GM18867 (cell line): ENCODE data around the gene ZDHHC4.
"Not testable (repeated sequence)": the region's sequence is repeated elsewhere in the genome, so short reads cannot be mapped to it uniquely, and the experiment has no call there.

Source experiments
- ATAC-seq: cut with Tn5 transposase; IDR thresholded peaks from one replicate; pipeline ENCODE4 v1.9.1; 2021; ENCODE audit warnings: mild to moderate bottlenecking, moderate library complexity; ENCODE audit not compliant: unreplicated experiment

ZDHHC4 gene

DNA sequence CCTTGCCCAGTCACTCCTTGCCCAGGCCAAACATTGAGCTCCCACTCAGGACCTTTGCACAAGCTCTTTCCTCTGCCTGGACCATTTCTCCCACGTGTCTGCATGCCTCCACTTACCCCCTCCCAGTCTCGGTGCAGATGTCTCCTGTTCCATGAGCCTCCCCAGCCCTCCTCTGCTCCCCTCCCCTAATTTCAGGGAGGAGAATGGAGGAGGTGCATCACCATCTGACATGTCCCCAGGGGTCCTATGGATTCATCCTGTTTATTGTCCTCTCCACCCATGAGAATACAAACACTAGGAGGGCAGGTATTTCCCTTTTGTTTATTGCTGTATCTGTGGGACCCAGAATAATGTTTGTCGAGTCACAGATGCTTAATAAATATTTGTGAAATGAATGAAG lies 17.4 kb upstream of the ZDHHC4 start:
- no peak for ATAC-seq

DNA sequence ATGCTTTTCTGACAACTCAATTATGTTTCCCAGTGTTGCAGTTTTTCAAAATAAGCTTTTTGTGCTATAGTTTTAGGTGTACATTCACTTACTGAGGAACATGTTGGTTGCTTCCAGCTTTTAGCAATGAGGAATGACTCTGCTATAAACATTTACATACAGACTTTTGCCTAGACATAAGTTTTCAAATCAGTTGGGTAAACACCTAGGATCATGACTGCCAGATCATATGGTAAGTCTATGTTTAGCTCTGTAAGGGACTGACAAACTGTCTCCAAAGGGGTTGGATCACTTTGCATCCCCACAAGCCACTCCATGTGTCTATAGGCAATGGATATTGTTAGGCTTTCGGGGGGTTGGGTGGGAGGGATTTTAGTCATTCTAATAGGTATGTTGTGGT lies 15.1 kb upstream of the ZDHHC4 start:
- ATAC-seq, result no peak

DNA sequence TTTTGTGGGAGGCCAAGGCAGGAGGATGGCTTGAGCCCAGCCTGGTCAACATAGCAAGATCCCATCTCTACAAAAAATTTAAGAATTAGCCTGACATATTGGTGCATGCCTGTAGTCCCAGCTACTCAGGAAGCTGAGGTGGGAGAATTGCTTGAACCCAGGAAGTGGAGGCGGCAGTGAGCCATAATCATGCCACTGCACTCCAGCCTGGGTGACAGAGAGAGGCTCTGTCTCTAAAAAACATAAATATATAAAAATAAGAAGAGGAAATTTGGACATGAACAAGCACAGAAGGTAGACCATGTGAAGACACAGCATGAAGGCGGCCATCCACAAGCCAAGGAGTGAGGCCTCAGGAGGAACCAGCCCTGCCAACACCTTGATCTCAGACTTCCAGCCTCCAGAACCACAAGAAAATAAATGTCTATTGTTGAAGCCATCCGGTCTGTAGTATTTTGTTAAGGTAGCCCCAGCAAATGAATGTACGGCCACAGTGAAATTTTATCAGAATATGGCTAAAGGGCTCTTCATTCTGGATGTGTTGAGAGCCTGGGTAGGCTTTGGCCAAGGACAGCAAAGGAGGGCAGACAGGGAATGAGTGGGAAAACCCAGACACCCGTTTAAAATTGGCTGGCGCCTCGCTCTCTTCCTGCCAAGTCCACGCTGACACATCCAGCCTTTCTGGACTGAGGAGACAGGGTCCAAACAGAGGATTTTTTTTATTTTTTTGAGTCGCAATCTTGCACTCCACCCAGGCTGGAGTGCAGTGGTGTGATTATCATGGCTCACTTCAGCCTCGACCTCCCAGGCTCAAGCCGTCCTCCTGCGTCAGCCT lies 13.1 kb upstream of the ZDHHC4 start:
- no peak for ATAC-seq

DNA sequence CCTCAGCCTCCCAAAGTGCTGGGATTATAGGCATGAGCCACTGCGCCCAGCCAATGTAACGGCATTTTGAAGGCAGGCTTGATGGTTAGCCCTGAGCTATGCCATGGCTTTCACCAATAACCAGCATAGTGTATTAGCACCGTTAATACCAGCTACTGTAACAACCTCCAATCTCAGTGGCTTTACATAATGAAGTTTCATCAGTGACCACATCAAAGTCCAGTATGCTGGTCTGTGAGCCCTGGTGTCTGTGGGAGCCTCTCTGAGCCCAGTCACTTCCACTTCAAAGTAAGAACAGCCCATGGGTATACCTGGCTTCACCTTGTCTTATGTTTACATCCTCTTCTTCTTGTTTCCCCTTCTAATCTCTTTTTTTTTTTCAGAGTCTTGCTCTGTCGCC lies 11.6 kb upstream of the ZDHHC4 start:
- ATAC-seq, result no peak

DNA sequence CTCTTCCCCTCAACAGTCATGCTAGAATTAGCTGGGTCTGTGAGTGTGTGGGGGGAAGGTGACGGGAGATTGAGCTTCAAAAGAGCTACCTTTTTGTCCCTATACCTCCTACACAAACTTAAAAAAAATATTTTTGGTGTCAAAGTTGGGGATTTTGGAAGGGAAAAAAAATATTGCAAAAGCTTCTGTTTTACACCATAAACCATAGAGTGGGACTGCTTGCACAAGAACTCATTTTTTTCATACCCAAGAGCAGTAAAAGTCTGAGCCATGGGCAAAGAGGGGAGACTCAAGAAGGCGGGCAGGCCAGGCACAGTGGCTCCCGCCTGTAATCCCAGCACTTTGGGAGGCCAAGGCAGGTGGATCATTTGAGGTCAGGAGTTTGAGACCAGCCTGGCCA lies 9.4 kb upstream of the ZDHHC4 start:
- ATAC-seq, result no peak

DNA sequence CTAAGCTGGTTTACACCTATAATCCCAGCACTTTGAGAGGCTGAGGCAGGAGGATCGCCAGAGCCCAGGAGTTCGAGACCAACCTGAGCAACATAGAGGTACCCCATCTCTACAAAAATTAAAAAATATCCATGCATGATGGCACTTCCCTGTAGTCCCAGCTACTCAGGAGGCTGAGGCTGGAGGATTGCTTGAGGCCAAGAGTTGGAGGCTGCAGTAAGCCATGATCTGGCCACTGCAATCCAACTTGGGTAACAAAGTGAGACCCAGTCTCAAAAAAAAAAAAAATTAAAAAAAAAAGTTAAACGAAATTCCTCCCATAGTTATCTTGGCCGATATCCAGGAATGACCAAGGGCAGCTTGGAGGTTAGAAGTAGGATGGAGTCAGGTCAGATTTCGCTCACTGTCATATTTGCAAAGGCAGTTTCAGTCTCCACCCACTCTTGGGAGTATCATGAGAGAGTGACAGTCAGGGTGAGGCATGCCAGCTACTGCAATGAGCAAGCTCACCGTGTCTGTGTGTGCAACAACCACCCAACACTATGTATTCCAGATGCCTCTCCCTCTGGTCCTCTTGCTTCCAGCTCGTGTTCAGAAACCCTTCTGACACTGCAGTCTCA lies 6.0 kb upstream of the ZDHHC4 start:
- ATAC-seq, result peak; percentile 47

DNA sequence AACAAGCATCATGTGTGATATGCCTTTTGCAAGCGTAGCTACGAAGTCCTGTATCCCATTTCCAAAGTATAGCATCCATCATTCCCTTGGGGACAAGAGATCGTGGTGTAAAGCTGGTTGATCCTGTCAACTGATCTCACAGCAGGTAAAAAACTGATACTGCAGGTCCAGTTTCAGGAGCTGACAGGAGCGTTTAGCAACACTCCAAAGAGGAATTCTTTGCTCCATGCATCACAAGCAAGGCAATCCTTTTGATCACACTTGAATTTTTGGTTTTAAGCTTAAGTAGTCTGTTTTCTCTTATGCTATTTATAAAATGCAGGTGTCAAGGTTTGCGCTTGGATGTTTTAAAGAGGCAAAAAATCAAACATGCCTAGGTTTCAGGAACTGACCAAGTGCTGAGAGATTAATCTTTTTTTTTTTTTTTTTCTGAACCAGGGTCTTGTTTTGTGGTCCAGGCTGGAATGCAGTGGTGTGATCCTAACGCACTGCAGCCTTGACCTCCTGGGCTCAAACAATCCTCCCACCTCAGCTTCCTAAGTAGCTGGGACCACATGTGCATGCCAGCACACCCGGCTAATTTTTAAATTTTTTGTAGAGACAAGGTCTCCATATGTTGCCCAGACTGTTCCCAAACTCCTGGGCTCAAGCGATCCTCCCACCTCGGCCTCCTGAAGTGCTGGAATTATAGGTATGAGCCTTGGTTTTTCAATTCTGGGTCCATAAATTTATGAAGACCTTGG lies 1.8 kb upstream of the ZDHHC4 start:
- no peak for ATAC-seq

DNA sequence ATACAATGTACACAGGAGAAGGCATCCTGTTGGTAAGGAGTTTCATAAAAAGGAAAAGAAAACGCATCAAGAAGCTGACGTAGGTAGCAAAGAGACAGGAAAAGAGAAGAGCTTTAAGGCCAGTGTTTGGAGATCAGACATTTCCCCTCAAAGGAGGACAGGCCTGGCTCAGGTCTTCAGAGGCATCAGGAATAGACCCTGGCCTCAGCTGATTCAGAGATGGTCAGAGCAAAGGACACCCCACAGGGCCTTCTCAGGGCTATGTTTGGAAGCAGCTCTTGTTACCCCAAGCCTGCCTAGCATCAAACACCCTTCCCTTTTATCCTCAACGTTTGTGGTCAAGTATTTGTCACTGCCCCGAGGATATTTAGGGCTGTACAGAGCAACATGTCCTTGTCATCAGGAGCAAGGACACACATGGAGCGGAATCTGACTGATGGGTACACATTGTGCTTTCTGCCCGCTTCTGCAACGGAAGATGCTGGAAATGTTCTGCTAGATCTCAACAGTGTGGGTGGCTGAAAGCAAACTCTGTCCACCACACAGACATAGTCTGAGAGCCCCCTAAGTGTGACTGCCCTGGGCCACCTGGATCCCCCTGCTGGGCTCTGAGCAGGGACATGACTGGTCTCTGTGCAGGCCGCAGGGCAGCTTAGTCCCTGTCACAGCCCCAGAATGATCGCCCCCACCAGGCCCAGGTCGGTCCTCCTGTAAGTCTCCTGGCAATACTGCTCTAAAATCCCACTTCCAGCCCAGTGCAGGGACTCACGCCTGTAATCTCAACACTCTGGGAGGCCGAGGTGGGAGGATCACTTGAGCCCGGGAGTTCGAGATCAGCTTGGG lies 1.0 kb upstream of the ZDHHC4 start:
- no peak for ATAC-seq

DNA sequence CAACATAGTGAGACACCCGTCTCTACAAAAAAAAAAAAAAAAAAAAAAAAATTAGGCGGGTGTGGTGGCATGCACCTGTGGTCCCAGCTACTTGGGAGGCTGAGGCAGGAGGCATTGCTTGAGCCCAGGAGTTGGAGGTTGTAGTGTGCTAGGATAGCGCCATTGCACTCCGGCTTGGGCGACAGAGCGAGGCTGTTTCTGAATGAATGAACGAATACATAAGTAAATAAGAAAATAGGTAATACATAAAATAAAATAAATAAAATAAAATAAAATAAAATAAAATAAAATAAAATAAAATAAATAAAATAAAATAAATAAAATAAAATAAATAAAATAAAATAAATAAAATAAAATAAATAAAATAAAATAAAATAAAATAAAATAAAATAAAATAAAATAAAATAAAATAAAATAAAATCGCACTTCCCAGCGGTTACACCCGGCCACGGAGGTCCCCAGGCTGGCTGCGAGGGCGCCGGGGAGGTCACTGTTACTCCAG lies 336 bp upstream of the ZDHHC4 start:
- not testable (repeated sequence) for ATAC-seq

DNA sequence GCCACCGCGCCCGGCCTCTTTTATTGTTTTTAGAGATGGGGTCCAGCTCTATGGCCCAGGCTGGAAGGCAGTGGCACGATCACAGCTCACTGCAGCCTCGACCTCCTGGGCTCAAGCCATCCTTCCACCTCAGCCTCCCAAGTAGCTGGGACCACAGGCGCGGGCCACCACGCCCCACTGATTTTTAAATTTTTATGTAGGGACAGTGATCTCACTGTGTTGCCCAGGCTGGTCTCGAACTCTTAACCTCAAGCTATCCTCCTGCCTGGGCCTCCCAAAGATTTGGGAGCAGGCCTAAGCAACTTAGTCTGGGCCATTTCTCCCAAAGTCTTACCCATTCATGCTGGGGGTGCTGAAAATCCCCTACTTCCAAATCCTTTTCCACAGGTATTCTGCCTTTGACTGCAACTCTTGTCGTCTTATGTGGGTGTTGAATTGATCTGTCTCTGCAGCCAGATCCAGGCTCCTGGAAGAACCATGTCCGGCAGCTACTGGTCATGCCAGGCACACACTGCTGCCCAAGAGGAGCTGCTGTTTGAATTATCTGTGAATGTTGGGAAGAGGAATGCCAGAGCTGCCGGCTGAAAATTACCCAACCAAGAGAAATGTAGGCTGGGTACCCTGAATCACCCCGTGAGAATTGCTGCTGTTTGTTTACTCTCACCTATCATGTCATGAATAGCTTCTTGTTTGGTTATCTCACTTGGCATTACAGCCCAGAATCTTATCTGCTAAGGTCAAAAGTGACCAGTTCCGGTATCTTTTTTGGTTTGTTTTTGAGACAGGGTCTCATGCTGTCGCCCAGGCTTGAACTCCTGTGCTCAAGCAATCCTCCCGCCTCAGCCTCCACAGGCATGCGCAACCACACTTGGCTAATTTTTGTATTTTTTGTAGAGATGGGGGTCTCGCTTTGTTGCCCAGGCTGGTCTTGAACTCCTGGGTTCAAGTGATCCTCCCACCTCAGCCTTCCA lies 1.1 kb downstream of the ZDHHC4 start:
- no peak for ATAC-seq

DNA sequence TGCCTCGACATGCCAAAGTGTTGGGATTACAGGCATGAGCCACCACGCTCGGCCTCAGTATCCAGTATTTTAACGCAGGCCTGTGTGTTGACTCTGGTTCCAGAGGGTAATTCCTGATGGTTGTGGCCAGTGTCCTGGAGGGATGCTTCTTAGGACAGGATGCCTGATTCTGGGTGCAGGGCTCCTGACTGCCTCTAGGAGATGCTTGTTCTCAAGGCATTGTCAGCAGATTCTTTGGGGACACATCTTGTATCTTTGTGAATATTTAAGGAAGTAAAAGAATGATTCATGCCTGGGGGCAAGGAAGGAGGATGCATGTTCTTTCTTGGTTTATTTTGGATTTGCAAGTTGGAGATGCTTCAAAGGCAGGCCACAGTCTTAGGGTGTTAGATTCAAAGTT lies 2.2 kb downstream of the ZDHHC4 start:
- no peak for ATAC-seq

DNA sequence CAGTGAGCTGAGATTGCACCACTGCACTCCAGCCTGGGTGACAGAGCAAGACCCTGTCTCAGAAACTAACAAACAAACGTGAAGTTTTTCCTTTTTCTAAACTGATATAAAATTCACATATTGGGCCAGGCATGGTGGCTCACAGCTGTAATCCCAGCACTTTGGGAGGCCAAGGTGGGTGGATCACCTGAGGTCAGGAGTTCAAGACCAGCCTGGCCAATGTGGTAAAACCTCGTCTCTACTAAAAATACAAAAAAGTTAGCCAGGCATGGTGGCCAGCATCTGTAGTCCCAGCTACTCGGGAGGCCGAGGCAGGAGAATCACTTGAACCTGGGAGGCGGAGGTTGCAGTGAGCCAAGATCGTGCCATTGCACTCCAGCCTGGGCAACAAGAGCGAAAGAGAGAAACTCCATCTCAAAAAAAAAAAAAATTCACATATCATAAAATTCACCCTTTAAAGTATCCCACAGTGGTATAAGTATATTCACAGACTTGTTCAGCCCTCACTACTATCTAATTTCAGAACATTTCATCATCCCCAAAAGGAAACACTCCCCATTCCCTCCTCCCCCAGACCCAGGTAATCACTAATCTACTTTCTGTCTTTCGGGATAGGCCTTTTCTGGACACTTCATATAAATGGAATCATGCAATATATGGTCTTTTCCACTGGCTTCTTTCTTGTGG lies 8.6 kb downstream of the ZDHHC4 start:
- ATAC-seq, result not testable (repeated sequence)

DNA sequence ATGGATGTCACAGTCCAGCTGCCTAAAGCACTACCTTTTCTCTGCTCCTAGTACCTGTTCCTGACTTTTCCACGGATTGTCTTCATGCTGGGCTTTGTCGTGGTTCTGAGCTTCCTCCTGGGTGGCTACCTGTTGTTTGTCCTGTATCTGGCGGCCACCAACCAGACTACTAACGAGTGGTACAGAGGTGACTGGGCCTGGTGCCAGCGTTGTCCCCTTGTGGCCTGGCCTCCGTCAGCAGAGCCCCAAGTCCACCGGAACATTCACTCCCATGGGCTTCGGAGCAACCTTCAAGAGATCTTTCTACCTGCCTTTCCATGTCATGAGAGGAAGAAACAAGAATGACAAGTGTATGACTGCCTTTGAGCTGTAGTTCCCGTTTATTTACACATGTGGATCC lies 11.3 kb downstream of the ZDHHC4 start:
- no peak for ATAC-seq

DNA sequence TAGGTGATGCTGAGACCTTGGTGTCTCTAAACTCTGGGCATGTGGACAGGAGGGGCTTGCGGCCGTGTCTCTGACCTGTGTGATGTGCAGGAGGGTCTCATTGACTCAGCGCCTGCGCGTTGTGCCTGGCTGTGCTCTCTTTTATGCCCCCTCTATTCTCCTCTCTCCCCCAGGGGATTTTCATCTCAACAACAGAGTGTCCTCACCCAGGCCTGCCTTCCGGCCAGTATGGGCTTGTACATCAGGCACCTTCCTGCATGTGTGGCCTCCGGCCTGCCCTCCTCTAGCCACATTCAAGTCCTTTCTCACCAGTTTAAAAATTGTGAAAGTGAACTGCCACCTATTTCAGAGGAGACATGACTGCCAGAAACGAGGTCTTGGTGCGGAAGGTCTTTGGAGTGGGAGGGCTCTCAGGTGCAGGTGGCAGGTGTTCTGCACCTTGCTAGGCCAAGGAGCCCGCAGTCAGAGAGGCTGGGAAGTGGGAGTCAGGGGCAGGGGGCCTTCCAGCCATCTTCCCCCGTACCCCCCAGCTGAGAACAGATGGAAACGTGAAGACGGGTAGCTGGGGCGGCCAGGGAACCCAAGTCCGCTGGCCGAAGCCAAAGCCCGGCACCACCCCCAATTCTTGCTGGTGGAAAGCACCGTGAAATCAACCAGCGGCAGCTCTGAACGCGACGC lies 12.0 kb downstream of the ZDHHC4 start:
- no peak for ATAC-seq

DNA sequence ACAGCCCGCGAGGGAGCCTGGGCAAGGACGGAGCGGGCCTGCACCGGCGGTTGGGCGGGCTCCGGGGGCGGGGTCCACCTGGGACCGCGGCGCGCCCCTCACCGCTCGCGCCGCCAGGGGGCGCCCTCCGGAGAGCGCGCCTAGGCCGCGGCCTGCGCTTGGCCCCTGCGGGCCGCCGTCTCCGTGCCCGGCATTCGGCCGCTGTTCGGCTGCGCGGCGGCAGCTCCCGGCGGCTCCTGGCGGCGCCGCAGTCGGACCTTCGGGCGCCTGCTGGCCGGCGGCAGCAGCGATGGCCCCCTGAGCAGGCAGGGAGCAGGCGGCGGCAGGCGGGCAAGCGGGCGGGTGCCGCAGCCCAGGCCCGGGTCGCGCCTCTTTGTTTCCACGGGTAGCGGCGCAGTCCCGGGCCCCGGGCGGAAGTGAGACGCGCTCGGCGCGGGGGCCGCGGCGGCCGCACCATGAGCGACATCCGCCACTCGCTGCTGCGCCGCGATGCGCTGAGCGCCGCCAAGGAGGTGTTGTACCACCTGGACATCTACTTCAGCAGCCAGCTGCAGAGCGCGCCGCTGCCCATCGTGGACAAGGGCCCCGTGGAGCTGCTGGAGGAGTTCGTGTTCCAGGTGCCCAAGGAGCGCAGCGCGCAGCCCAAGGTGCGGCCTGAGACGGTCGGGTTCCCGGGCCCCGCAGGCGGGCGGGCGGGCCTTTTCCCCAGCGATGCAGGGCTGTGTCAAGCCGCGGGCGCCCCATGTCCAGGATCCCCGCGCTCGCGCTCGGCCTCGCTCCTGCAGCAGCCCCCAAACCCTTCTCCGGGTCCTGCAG lies 12.8 kb downstream of the ZDHHC4 start, which contains the start of gene INTS15:
TSS of gene INTS15 (plus strand) at position 193 of the 816 bp plus-strand sequence. CDS start at position 456, 263 bp downstream.
- ATAC-seq, result peak; percentile 86

DNA sequence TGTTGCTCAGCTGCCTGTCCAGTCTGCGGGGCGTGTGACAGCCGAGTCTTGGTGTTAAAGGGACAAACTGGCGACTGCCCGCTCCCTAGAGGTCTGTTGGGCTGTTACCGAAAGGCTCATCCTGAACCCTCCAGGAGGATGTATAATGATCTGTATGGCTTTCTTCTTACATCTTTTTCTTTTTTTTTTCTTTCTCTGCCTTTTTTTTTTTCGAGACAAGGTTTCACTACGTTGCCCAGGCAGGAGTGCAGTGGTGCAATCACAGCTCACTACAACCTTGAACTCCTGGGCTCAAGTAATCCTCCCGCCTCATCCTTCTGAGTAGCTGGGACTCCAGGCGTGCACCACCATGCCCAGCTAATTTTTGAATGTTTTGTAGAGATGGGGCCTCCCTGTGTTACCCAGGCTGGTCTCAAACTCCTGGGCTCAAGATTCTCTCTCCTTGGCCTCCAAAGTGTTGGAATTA lies 13.4 kb downstream of the ZDHHC4 start:
- ATAC-seq, result peak; percentile 19

DNA sequence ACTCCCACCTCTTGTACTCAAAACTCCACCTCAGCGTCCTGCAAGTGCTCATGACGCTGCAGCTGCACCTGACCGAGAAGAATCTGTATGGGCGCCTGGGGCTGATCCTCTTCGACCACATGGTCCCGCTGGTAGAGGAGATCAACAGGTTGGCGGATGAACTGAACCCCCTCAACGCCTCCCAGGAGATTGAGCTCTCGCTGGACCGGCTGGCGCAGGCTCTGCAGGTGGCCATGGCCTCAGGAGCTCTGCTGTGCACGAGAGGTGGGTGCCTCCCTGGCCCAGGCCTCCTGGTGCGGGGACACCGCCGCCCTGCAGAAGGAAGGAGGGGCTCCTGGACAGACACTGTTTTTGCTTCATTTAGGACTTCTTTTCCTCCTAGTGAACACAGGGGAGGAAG lies 22.8 kb downstream of the ZDHHC4 start:
- no peak for ATAC-seq
